ENCODE data around the gene HMCN2.

Gene HMCN2

DNA sequence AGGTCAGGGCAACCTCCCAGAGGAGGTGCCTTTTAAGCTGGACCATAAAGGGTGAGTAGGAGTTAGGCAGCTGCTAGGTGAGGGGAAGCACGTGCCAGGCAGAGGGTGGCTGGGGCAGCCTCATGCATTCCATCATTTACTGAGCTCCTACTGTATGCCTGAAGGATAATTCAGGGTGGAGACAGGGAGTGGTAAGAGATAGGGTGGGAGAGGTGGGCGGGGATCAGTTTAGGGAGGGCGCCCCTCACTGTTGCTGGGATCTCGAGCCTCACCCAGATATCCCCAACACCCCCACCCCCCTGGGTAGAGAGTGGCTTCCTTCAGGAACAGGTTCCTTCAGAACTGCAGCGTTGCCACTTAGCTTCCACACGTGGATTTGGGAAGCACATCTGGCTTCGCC, 104.7 kb downstream of the HMCN2 start:
- Histone ChIP-seq H3K9ac (no peak overlapping the region), H3K27me3 (ENCODE audit: insufficient read depth, low read depth) (peaks cover 73% of the 10 kb centered on the region), H3K4me3 (IDR thresholded peaks at IDR 0.05; ENCODE audit: insufficient read depth, low read depth, low read length) (no peak overlapping the region), H3K27ac (no peak overlapping the region), H2AFZ (ENCODE audit: low read depth) (no peak overlapping the region), H3K79me2 (ENCODE audit: insufficient read depth, low read depth) (no peaks in the 10 kb centered on the region), H3K36me3 (ENCODE audit: insufficient read depth) (no peaks in the 10 kb centered on the region), H3K4me1 (ENCODE audit: low read depth, poor library complexity, severe bottlenecking) (no peaks in the 10 kb centered on the region), H3K4me2 (no peak overlapping the region), H4K20me1 (ENCODE audit: insufficient read depth) (no peaks in the 10 kb centered on the region)
- TF ChIP-seq CTCF (conservative IDR thresholded peaks at IDR 0.05; ENCODE audit: low read depth, low read length): no peak

GRCh38 chr9:130371196-130371966, 105.8 kb downstream of the HMCN2 start:
- Histone ChIP-seq H3K79me2 (ENCODE audit: insufficient read depth, low read depth) (no peaks in the 10 kb centered on the region), H3K27me3 (ENCODE audit: insufficient read depth, low read depth) (peaks cover 81% of the 10 kb centered on the region), H4K20me1 (ENCODE audit: insufficient read depth) (no peaks in the 10 kb centered on the region), H3K4me3 (IDR thresholded peaks at IDR 0.05; ENCODE audit: insufficient read depth, low read depth, low read length) (no peak overlapping the region), H3K27ac (no peak overlapping the region), H3K36me3 (ENCODE audit: insufficient read depth) (no peaks in the 10 kb centered on the region), H3K4me1 (ENCODE audit: low read depth, poor library complexity, severe bottlenecking) (no peaks in the 10 kb centered on the region), H3K9ac (no peak overlapping the region), H2AFZ (ENCODE audit: low read depth) (no peak overlapping the region), H3K4me2 (no peak overlapping the region)
- TF ChIP-seq CTCF (conservative IDR thresholded peaks at IDR 0.05; ENCODE audit: low read depth, low read length): no peak

- Histone ChIP-seq H3K27ac (no peak overlapping the region), H4K20me1 (ENCODE audit: insufficient read depth) (no peaks in the 10 kb centered on the region), H3K4me2 (no peak overlapping the region), H3K79me2 (ENCODE audit: insufficient read depth, low read depth) (no peaks in the 10 kb centered on the region), H3K36me3 (ENCODE audit: insufficient read depth) (no peaks in the 10 kb centered on the region), H3K27me3 (ENCODE audit: insufficient read depth, low read depth) (peaks cover 83% of the 10 kb centered on the region), H3K9ac (no peak overlapping the region), H2AFZ (ENCODE audit: low read depth) (no peak overlapping the region), H3K4me3 (IDR thresholded peaks at IDR 0.05; ENCODE audit: insufficient read depth, low read depth, low read length) (no peak overlapping the region), H3K4me1 (ENCODE audit: low read depth, poor library complexity, severe bottlenecking) (no peaks in the 10 kb centered on the region)
- TF ChIP-seq CTCF (conservative IDR thresholded peaks at IDR 0.05; ENCODE audit: low read depth, low read length): no peak
Observed at GRCh38 chr9:130372057-130372456, 106.5 kb downstream of the HMCN2 start.

DNA sequence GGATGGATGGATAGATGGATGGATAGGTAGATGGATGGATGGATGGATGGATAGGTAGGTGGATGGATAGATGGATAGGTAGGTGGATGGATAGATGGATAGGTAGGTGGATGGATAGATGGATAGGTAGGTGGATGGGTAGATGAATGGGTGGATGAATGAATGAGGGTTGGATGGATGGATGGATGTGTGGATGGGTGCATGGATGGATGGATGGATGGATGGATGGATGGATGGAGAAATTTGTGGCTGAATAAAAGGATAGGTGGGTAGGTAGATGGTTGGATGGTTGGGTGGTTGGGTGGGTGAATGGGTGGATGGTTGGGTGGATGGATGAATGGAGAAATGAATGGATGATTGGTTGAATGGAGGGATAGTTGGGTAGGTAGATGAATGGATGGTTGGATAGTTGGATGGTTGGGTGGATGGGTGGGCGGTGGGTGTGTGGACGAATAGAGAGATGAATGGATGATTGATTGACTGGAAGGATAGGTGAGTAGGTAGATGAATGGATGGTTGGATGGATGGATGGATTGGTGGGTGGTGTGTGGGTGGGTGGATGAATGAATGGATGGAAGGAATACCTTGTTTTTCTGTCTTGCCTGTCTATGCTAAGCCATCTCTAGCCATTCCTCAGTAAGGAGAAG, 108.2 kb downstream of the HMCN2 start:
- Histone ChIP-seq H3K79me2 (ENCODE audit: insufficient read depth, low read depth) (no peaks in the 10 kb centered on the region), H3K4me3 (IDR thresholded peaks at IDR 0.05; ENCODE audit: insufficient read depth, low read depth, low read length) (no peak overlapping the region), H3K27me3 (ENCODE audit: insufficient read depth, low read depth) (peaks cover 82% of the 10 kb centered on the region), H2AFZ (ENCODE audit: low read depth) (no peak overlapping the region), H3K27ac (no peak overlapping the region), H3K36me3 (ENCODE audit: insufficient read depth) (no peaks in the 10 kb centered on the region), H3K4me1 (ENCODE audit: low read depth, poor library complexity, severe bottlenecking) (no peaks in the 10 kb centered on the region), H4K20me1 (ENCODE audit: insufficient read depth) (no peaks in the 10 kb centered on the region), H3K9ac (no peak overlapping the region), H3K4me2 (no peak overlapping the region)
- TF ChIP-seq CTCF (conservative IDR thresholded peaks at IDR 0.05; ENCODE audit: low read depth, low read length): no peak
